Activated CD8-positive, alpha-beta memory T cell treated with anti-CD3 and anti-CD28 coated beads for 4 hours (primary cell): ENCODE results near the gene TMEM72.

ENCODE experiments used
- DNase-seq, 2 donors: peaks; one replicate each; pipeline ENCODE4 v3.0.0-alpha.2; 2020; ENCODE audit warnings: low read depth in 2 of 2

TMEM72 gene

GRCh38 chr10:44934416-44935200 is 23.5 kb downstream of the TMEM72 start:
- DNase-seq = no peak

- no peak for DNase-seq
These were observed 24.2 kb downstream of the TMEM72 start for GRCh38 chr10:44935201-44935965.

GRCh38 chr10:44935966-44936295 is 24.8 kb downstream of the TMEM72 start:
- DNase-seq = no peak

- no peak for DNase-seq
These were observed 25.3 kb downstream of the TMEM72 start for GRCh38 chr10:44936314-44936975.

- DNase-seq = no peak
These were observed 26.3 kb downstream of the TMEM72 start for GRCh38 chr10:44937196-44938005.

- DNase-seq = no peak
These were observed 27.8 kb downstream of the TMEM72 start for GRCh38 chr10:44938956-44939355.

- DNase-seq = no peak
These were observed 28.7 kb downstream of the TMEM72 start for GRCh38 chr10:44939691-44940401.

- no peak for DNase-seq
These were observed 33.2 kb downstream of the TMEM72 start for GRCh38 chr10:44944354-44944753.

- DNase-seq = no peak
These were observed 35.1 kb downstream of the TMEM72 start for GRCh38 chr10:44946205-44946604.

GRCh38 chr10:44947371-44948152 is 36.4 kb downstream of the TMEM72 start:
- DNase-seq = no peak

GRCh38 chr10:44948642-44949041 is 37.5 kb downstream of the TMEM72 start:
- DNase-seq = no peak

- no peak for DNase-seq
These were observed 38.1 kb downstream of the TMEM72 start for GRCh38 chr10:44949127-44949802.

GRCh38 chr10:44949915-44950314 is 38.8 kb downstream of the TMEM72 start:
- no peak for DNase-seq

GRCh38 chr10:44950326-44951225 is 39.4 kb downstream of the TMEM72 start:
- DNase-seq = no peak

- no peak for DNase-seq
These were observed 40.6 kb downstream of the TMEM72 start for GRCh38 chr10:44951576-44952226.

- DNase-seq = no peak
These were observed 41.7 kb downstream of the TMEM72 start for GRCh38 chr10:44952779-44953231.

- DNase-seq = no peak
These were observed 42.9 kb downstream of the TMEM72 start for GRCh38 chr10:44954042-44954441.

- DNase-seq = no peak
These were observed 43.8 kb downstream of the TMEM72 start for GRCh38 chr10:44954962-44955361.
